Keratinocyte (primary cell): ENCODE results near the gene PLD2. TPM values are rescaled to one million over a fixed set of nuclear protein-coding genes. Genes with fewer than 3 reads are reported as not detected.

ENCODE experiments used
- DNase-seq: peaks from one replicate; pipeline ENCODE4 v3.0.0-alpha.2; 2011; ENCODE audit warnings: low read depth, missing footprints, low spot score
- FAIRE-seq: peaks from 2 replicates; lab custom pipeline; 2011; peaks lifted over from hg19 to GRCh38; lab: Jason Lieb, UNC
- H2AFZ ChIP-seq: 2 replicates; pipeline ENCODE4 v1.6.0; 2012; ENCODE audit warnings: low read length, control low read depth, inconsistent platforms; ENCODE audit not compliant: control insufficient read depth
- H3K27ac ChIP-seq: 2 replicates; pipeline ENCODE4 v1.5.1; 2011; ENCODE audit warnings: low read length; ENCODE audit not compliant: control insufficient read depth, insufficient read depth
- H3K27me3 ChIP-seq: 3 replicates; pipeline ENCODE4 v1.6.0; 2011; ENCODE audit warnings: low read length; ENCODE audit not compliant: control insufficient read depth, insufficient read depth; ENCODE audit errors: extremely low read depth
- H3K36me3 ChIP-seq, 2 experiments: 2 replicates in 1 of 2; 3 replicates in 1 of 2; pipeline ENCODE4 v1.5.1; 2011; ENCODE audit warnings: low read length in 2 of 2, mild to moderate bottlenecking in 1 of 2; ENCODE audit not compliant: control insufficient read depth in 2 of 2, insufficient read depth in 2 of 2; ENCODE audit errors: extremely low read depth in 1 of 2
- H3K4me1 ChIP-seq: 3 replicates; pipeline ENCODE4 v1.5.1; 2011; ENCODE audit warnings: low read length; ENCODE audit not compliant: control insufficient read depth, insufficient read depth; ENCODE audit errors: extremely low read depth
- H3K4me2 ChIP-seq: 3 replicates; pipeline ENCODE4 v1.6.0; 2011; ENCODE audit warnings: low read depth, low read length; ENCODE audit not compliant: control insufficient read depth, insufficient read depth; ENCODE audit errors: extremely low read depth
- H3K4me3 ChIP-seq, 3 experiments: fragments of 200-600 bp in 1 of 3; sonication (generic) in 1 of 3; 2 replicates in 2 of 3; 3 replicates in 1 of 3; pipeline ENCODE4 v1.5.1; 2011 to 2016; ENCODE audit warnings: low read length in 3 of 3, mild to moderate bottlenecking in 3 of 3, control low read depth in 2 of 3, inconsistent platforms in 1 of 3, low read depth in 1 of 3, mixed read lengths in 1 of 3, mixed run types in 1 of 3, moderate library complexity in 1 of 3; ENCODE audit not compliant: control insufficient read depth in 2 of 3, insufficient read depth in 2 of 3; ENCODE audit errors: extremely low read depth in 1 of 3
- H3K79me2 ChIP-seq: 2 replicates; pipeline ENCODE4 v1.6.0; 2012; ENCODE audit warnings: low read length; ENCODE audit not compliant: control insufficient read depth, insufficient read depth
- H3K9ac ChIP-seq: 3 replicates; pipeline ENCODE4 v1.6.0; 2011; ENCODE audit warnings: low read length; ENCODE audit not compliant: control insufficient read depth, insufficient read depth; ENCODE audit errors: extremely low read depth
- H3K9me1 ChIP-seq: 3 replicates; pipeline ENCODE4 v1.6.0; 2011; ENCODE audit warnings: low read length; ENCODE audit not compliant: control insufficient read depth, insufficient read depth; ENCODE audit errors: extremely low read depth
- H3K9me3 ChIP-seq: 2 replicates; pipeline ENCODE4 v1.5.1; 2012; ENCODE audit warnings: low read depth, low read length; ENCODE audit not compliant: control insufficient read depth
- H4K20me1 ChIP-seq: 3 replicates; pipeline ENCODE4 v1.6.0; 2011; ENCODE audit warnings: low read length; ENCODE audit not compliant: control insufficient read depth, insufficient read depth; ENCODE audit errors: extremely low read depth
- CTCF ChIP-seq, 3 experiments: IDR thresholded peaks in 1 of 3; conservative IDR thresholded peaks in 1 of 3; optimal IDR thresholded peaks in 1 of 3; 2 replicates in 2 of 3; 3 replicates in 1 of 3; pipeline versions ENCODE3 to v1.5.1; 2011; ENCODE audit warnings: low read length in 3 of 3, mild to moderate bottlenecking in 3 of 3, moderate library complexity in 2 of 3, control low read depth in 1 of 3, inconsistent platforms in 1 of 3; ENCODE audit not compliant: insufficient read depth in 2 of 3; ENCODE audit errors: extremely low read depth in 1 of 3
- EZH2 ChIP-seq: IDR thresholded peaks from one replicate; pipeline ENCODE4 v1.6.1; 2012; ENCODE audit warnings: inconsistent platforms, mild to moderate bottlenecking, low read length, moderate library complexity
- dilution Hi-C: fragments of 300-500 bp; cut with MboI; formaldehyde crosslinking; loops from one replicate; pipeline ENCODE4 v1.7.0; 2020; ENCODE audit warnings: low sequenced_read_pairs; ENCODE audit not compliant: extremely low pct_ligation_motif_present
- polyA plus RNA-seq, 5 experiments: library from polyadenylated mRNA; depleted of rRNA in 3 of 5; stranded (reverse) in 3 of 5; stranded (forward) in 1 of 5; unstranded in 1 of 5; fragments of >200 nt; gene quantifications; 1 replicate in 1 of 5; 2 replicates in 3 of 5; 3 replicates in 1 of 5; pipeline versions ENCODE4 v1.2.1 to v1.2.3, GENCODE V29; 2011 to 2012; ENCODE audit warnings: missing spikeins in 2 of 5, low read depth in 1 of 5, low replicate concordance in 1 of 5

PLD2 gene
- polyA plus RNA-seq, 1 donor (not counting 4 experiments of a cell fraction or from before 2014, with no cell fraction given): 33.3 TPM

GRCh38 chr17:4806456-4806776 is 536 bp upstream of the PLD2 start:
- Histone ChIP-seq H3K4me2 (peak overlapping the region; percentile 97), H2AFZ (peak overlapping the region; percentile 76), H3K9me3 (no peaks in the 10 kb centered on the region), H3K4me1 (peaks cover 15% of the 10 kb centered on the region), H3K27ac (peak overlapping the region; percentile 49), H3K36me3 (peaks cover 11 to 16% of the 10 kb centered on the region in 2 experiments), H4K20me1 (no peaks in the 10 kb centered on the region), H3K9me1 (no peaks in the 10 kb centered on the region), H3K79me2 (peaks cover 4% of the 10 kb centered on the region), H3K27me3 (no peaks in the 10 kb centered on the region), H3K4me3 (peak overlapping the region; percentile 80 to 90 (median 85)), H3K9ac (peak overlapping the region; percentile 81)
- dilution Hi-C loops: no loop called here
- peak; percentile 44 for FAIRE-seq
- no peak for TF ChIP-seq CTCF (optimal IDR thresholded peaks at IDR 0.05 in 1 of 3, IDR thresholded peaks at IDR 0.05 in 1 of 3, conservative IDR thresholded peaks at IDR 0.05 in 1 of 3; ENCODE audit: extremely low read depth in 1 of 3, insufficient read depth in 2 of 3, low read length in 3 of 3)
- TF ChIP-seq EZH2: no peak
- no peak for DNase-seq

GRCh38 chr17:4807605-4808377 is 839 bp downstream of the PLD2 start:
- DNase-seq: no peak
- H3K79me2 ChIP-seq: peaks cover 4% of the 10 kb centered on the region
- no peak for FAIRE-seq

More at GRCh38 chr17:4807605-4808377, 839 bp downstream of the PLD2 start:
- no peaks in the 10 kb centered on the region for H4K20me1 ChIP-seq
- peak overlapping the region; percentile 86 for H3K4me2 ChIP-seq
- H3K9me1 ChIP-seq: no peaks in the 10 kb centered on the region
- H2AFZ ChIP-seq: peak overlapping the region; percentile 37
- dilution Hi-C loops: no loop called here
- H3K9ac ChIP-seq: peak overlapping the region; percentile 44
- TF ChIP-seq CTCF (optimal IDR thresholded peaks at IDR 0.05 in 1 of 3, IDR thresholded peaks at IDR 0.05 in 1 of 3, conservative IDR thresholded peaks at IDR 0.05 in 1 of 3; ENCODE audit: extremely low read depth in 1 of 3, insufficient read depth in 2 of 3, low read length in 3 of 3): no peak
- TF ChIP-seq EZH2: no peak
- H3K9me3 ChIP-seq: no peaks in the 10 kb centered on the region
- peaks cover 15% of the 10 kb centered on the region for H3K4me1 ChIP-seq
- peaks cover 15 to 16% of the 10 kb centered on the region in 2 experiments for H3K36me3 ChIP-seq
- H3K27me3 ChIP-seq: no peaks in the 10 kb centered on the region
- H3K27ac ChIP-seq: no peak overlapping the region
- peak overlapping the region; percentile 64 to 85 (median 72) for H3K4me3 ChIP-seq
